ENCODE data around the gene KRT2.

The KRT2 gene

GRCh38 chr12:52634266-52635056 lies 17.6 kb downstream of the KRT2 start:
- 70% methylated on average over 5 of the region's 7 CpGs for WGBS

GRCh38 chr12:52633383-52633782 lies 18.6 kb downstream of the KRT2 start:
- Histone ChIP-seq H2BK12ac (ENCODE audit: low read length in 2 of 2) (no peak overlapping the region), H3K14ac (ENCODE audit: low read length in 2 of 2) (no peak overlapping the region), H2AFZ (ENCODE audit: low read depth, low read length) (no peak overlapping the region), H3K27me3 (ENCODE audit: control insufficient read depth in 1 of 2, insufficient read depth in 1 of 2, low read length in 2 of 2) (peaks cover 20 to 77% of the 10 kb centered on the region in 2 experiments), H3K18ac (ENCODE audit: low read depth in 1 of 2, low read length in 2 of 2) (no peak overlapping the region), H3K23ac (ENCODE audit: low read length in 2 of 2) (no peak overlapping the region), H3K27ac (ENCODE audit: low read length, poor library complexity, severe bottlenecking) (no peak overlapping the region), H3K4me3 (ENCODE audit: insufficient read depth in 1 of 2, low read depth in 1 of 2, low read length in 2 of 2) (no peak overlapping the region), H2AK5ac (ENCODE audit: low read length, severe bottlenecking) (no peak overlapping the region), H3K4ac (ENCODE audit: low read depth in 1 of 2, low read length in 2 of 2) (no peak overlapping the region), H4K8ac (ENCODE audit: low read length) (no peak overlapping the region), H2BK5ac (ENCODE audit: low read depth, low read length, poor library complexity, severe bottlenecking) (no peak overlapping the region), H2BK120ac (ENCODE audit: low read depth, low read length) (no peak overlapping the region), H3K9me3 (ENCODE audit: control insufficient read depth, low read length) (no peaks in the 10 kb centered on the region), H4K91ac (ENCODE audit: low read length) (no peak overlapping the region), H3K9ac (ENCODE audit: low read length) (no peak overlapping the region), H2BK15ac (ENCODE audit: low read depth, poor library complexity, severe bottlenecking) (no peak overlapping the region), H3K4me1 (ENCODE audit: control insufficient read depth, insufficient read depth, low read depth, low read length) (no peaks in the 10 kb centered on the region), H3K4me2 (ENCODE audit: low read length, poor library complexity, severe bottlenecking) (no peak overlapping the region), H3K79me1 (replicated peaks; ENCODE audit: low read length, poor library complexity, severe bottlenecking) (no peaks in the 10 kb centered on the region), H3K36me3 (ENCODE audit: control insufficient read depth in 1 of 2, insufficient read depth in 2 of 2, low read depth in 1 of 2, low read length in 2 of 2) (no peaks in the 10 kb centered on the region)
- DNase-seq = no peak
- 57% methylated on average over 4 of the region's 4 CpGs for WGBS

More at GRCh38 chr12:52634266-52635056, 17.6 kb downstream of the KRT2 start:
- H3K4ac ChIP-seq (ENCODE audit: low read depth in 1 of 2, low read length in 2 of 2) = no peak overlapping the region
- H3K18ac ChIP-seq (ENCODE audit: low read depth in 1 of 2, low read length in 2 of 2) = no peak overlapping the region
- no peak overlapping the region for H2BK15ac ChIP-seq (ENCODE audit: low read depth, poor library complexity, severe bottlenecking)
- H3K4me3 ChIP-seq (ENCODE audit: insufficient read depth in 1 of 2, low read depth in 1 of 2, low read length in 2 of 2) = no peak overlapping the region
- H3K9me3 ChIP-seq (ENCODE audit: control insufficient read depth, low read length) = no peaks in the 10 kb centered on the region
- peaks cover 13 to 75% of the 10 kb centered on the region in 2 experiments for H3K27me3 ChIP-seq (ENCODE audit: control insufficient read depth in 1 of 2, insufficient read depth in 1 of 2, low read length in 2 of 2)
- H3K36me3 ChIP-seq (ENCODE audit: control insufficient read depth in 1 of 2, insufficient read depth in 2 of 2, low read depth in 1 of 2, low read length in 2 of 2) = no peaks in the 10 kb centered on the region
- no peaks in the 10 kb centered on the region for H3K79me1 ChIP-seq (replicated peaks; ENCODE audit: low read length, poor library complexity, severe bottlenecking)
- no peak overlapping the region for H3K23ac ChIP-seq (ENCODE audit: low read length in 2 of 2)
- no peak overlapping the region for H2BK120ac ChIP-seq (ENCODE audit: low read depth, low read length)
- H3K4me2 ChIP-seq (ENCODE audit: low read length, poor library complexity, severe bottlenecking) = no peak overlapping the region
- H3K4me1 ChIP-seq (ENCODE audit: control insufficient read depth, insufficient read depth, low read depth, low read length) = no peaks in the 10 kb centered on the region
- H2BK5ac ChIP-seq (ENCODE audit: low read depth, low read length, poor library complexity, severe bottlenecking) = no peak overlapping the region
- H3K27ac ChIP-seq (ENCODE audit: low read length, poor library complexity, severe bottlenecking) = no peak overlapping the region
- no peak overlapping the region for H4K91ac ChIP-seq (ENCODE audit: low read length)
- no peak overlapping the region for H2AK5ac ChIP-seq (ENCODE audit: low read length, severe bottlenecking)
- no peak overlapping the region for H2BK12ac ChIP-seq (ENCODE audit: low read length in 2 of 2)
- no peak overlapping the region for H3K14ac ChIP-seq (ENCODE audit: low read length in 2 of 2)
- H3K9ac ChIP-seq (ENCODE audit: low read length) = no peak overlapping the region
- H4K8ac ChIP-seq (ENCODE audit: low read length) = no peak overlapping the region
- no peak overlapping the region for H2AFZ ChIP-seq (ENCODE audit: low read depth, low read length)
- DNase-seq = no peak

GRCh38 chr12:52632656-52633055 lies 19.4 kb downstream of the KRT2 start:
- 81% methylated on average over 2 of the region's 4 CpGs for WGBS
- no peak overlapping the region for H2AK5ac ChIP-seq (ENCODE audit: low read length, severe bottlenecking)
- no peak for DNase-seq
- no peak overlapping the region for H3K4me3 ChIP-seq (ENCODE audit: insufficient read depth in 1 of 2, low read depth in 1 of 2, low read length in 2 of 2)
- no peak overlapping the region for H3K23ac ChIP-seq (ENCODE audit: low read length in 2 of 2)
- H2AFZ ChIP-seq (ENCODE audit: low read depth, low read length) = no peak overlapping the region
- no peak overlapping the region for H2BK120ac ChIP-seq (ENCODE audit: low read depth, low read length)
- H3K4me2 ChIP-seq (ENCODE audit: low read length, poor library complexity, severe bottlenecking) = no peak overlapping the region
- no peak overlapping the region for H3K14ac ChIP-seq (ENCODE audit: low read length in 2 of 2)
- H4K8ac ChIP-seq (ENCODE audit: low read length) = no peak overlapping the region
- no peak overlapping the region for H4K91ac ChIP-seq (ENCODE audit: low read length)
- no peak overlapping the region for H3K18ac ChIP-seq (ENCODE audit: low read depth in 1 of 2, low read length in 2 of 2)
- H3K9ac ChIP-seq (ENCODE audit: low read length) = no peak overlapping the region
- no peak overlapping the region for H3K27ac ChIP-seq (ENCODE audit: low read length, poor library complexity, severe bottlenecking)
- H3K36me3 ChIP-seq (ENCODE audit: control insufficient read depth in 1 of 2, insufficient read depth in 2 of 2, low read depth in 1 of 2, low read length in 2 of 2) = no peaks in the 10 kb centered on the region
- no peaks in the 10 kb centered on the region for H3K4me1 ChIP-seq (ENCODE audit: control insufficient read depth, insufficient read depth, low read depth, low read length)
- no peak overlapping the region for H2BK12ac ChIP-seq (ENCODE audit: low read length in 2 of 2)
- no peaks in the 10 kb centered on the region for H3K9me3 ChIP-seq (ENCODE audit: control insufficient read depth, low read length)
- H3K27me3 ChIP-seq (ENCODE audit: control insufficient read depth in 1 of 2, insufficient read depth in 1 of 2, low read length in 2 of 2) = peaks cover 25 to 82% of the 10 kb centered on the region in 2 experiments
- no peaks in the 10 kb centered on the region for H3K79me1 ChIP-seq (replicated peaks; ENCODE audit: low read length, poor library complexity, severe bottlenecking)
- H2BK5ac ChIP-seq (ENCODE audit: low read depth, low read length, poor library complexity, severe bottlenecking) = no peak overlapping the region
- no peak overlapping the region for H2BK15ac ChIP-seq (ENCODE audit: low read depth, poor library complexity, severe bottlenecking)
- no peak overlapping the region for H3K4ac ChIP-seq (ENCODE audit: low read depth in 1 of 2, low read length in 2 of 2)

- Histone ChIP-seq H3K79me1 (replicated peaks; ENCODE audit: low read length, poor library complexity, severe bottlenecking) (no peaks in the 10 kb centered on the region), H3K14ac (ENCODE audit: low read length in 2 of 2) (no peak overlapping the region), H4K8ac (ENCODE audit: low read length) (no peak overlapping the region), H3K36me3 (ENCODE audit: control insufficient read depth in 1 of 2, insufficient read depth in 2 of 2, low read depth in 1 of 2, low read length in 2 of 2) (no peaks in the 10 kb centered on the region), H2AFZ (ENCODE audit: low read depth, low read length) (no peak overlapping the region), H3K23ac (ENCODE audit: low read length in 2 of 2) (no peak overlapping the region), H3K18ac (ENCODE audit: low read depth in 1 of 2, low read length in 2 of 2) (no peak overlapping the region), H3K4me3 (ENCODE audit: insufficient read depth in 1 of 2, low read depth in 1 of 2, low read length in 2 of 2) (no peak overlapping the region), H3K4me1 (ENCODE audit: control insufficient read depth, insufficient read depth, low read depth, low read length) (no peaks in the 10 kb centered on the region), H3K9ac (ENCODE audit: low read length) (no peak overlapping the region), H2BK12ac (ENCODE audit: low read length in 2 of 2) (no peak overlapping the region), H2AK5ac (ENCODE audit: low read length, severe bottlenecking) (no peak overlapping the region), H2BK15ac (ENCODE audit: low read depth, poor library complexity, severe bottlenecking) (no peak overlapping the region), H3K4ac (ENCODE audit: low read depth in 1 of 2, low read length in 2 of 2) (no peak overlapping the region), H3K27ac (ENCODE audit: low read length, poor library complexity, severe bottlenecking) (no peak overlapping the region), H3K9me3 (ENCODE audit: control insufficient read depth, low read length) (no peaks in the 10 kb centered on the region), H3K27me3 (ENCODE audit: control insufficient read depth in 1 of 2, insufficient read depth in 1 of 2, low read length in 2 of 2) (peaks cover 25 to 83% of the 10 kb centered on the region in 2 experiments), H2BK5ac (ENCODE audit: low read depth, low read length, poor library complexity, severe bottlenecking) (no peak overlapping the region), H3K4me2 (ENCODE audit: low read length, poor library complexity, severe bottlenecking) (no peak overlapping the region), H2BK120ac (ENCODE audit: low read depth, low read length) (no peak overlapping the region), H4K91ac (ENCODE audit: low read length) (no peak overlapping the region)
- WGBS = 69% methylated on average over 6 of the region's 6 CpGs
- no peak for DNase-seq
These were observed 20.1 kb downstream of the KRT2 start for GRCh38 chr12:52631676-52632459.

Measured in mesenchymal stem cell (in vitro differentiated cells and primary cell).